Activated T-cell treated with anti-CD3 and anti-CD28 coated beads, Interleukin-2, amount 50 U/mL, for 4 hours (primary cell): Measurements from ENCODE around the gene TTLL11. TPM values are rescaled to one million over a fixed set of nuclear protein-coding genes. Genes with fewer than 3 reads are reported as not detected.
A peak's percentile ranks its signal among the peaks of the same experiment; 100 is the strongest.
"Not testable (repeated sequence)": the region's sequence is repeated elsewhere in the genome, so short reads cannot be mapped to it uniquely, and the experiment has no call there.

ENCODE experiments used
- ATAC-seq, 2 donors: fragments of 200-7000 bp; cut with Tn5 transposase; one replicate each; pipeline ENCODE4 v1.10.0; 2021
- DNase-seq: peaks from one replicate; pipeline ENCODE4 v3.0.0-alpha.2; 2020
- H3K27me3 Mint-ChIP-seq: one replicate; pipeline ENCODE4 v1.8.0; 2021; ENCODE audit warnings: low read depth, mixed read lengths
- H3K36me3 Mint-ChIP-seq: one replicate; pipeline ENCODE4 v1.8.0; 2022; ENCODE audit warnings: mixed read lengths; ENCODE audit not compliant: insufficient read depth
- H3K4me1 Mint-ChIP-seq: one replicate; pipeline ENCODE4 v1.8.0; 2021; ENCODE audit warnings: low read depth, mixed read lengths
- H3K4me3 Mint-ChIP-seq: one replicate; pipeline ENCODE4 v1.8.0; 2021; ENCODE audit warnings: mild to moderate bottlenecking, moderate library complexity, mixed read lengths
- H3K9me3 Mint-ChIP-seq: one replicate; pipeline ENCODE4 v1.8.0; 2021; ENCODE audit warnings: mixed read lengths
- total RNA-seq, 3 donors: library from RNA; stranded (reverse); gene quantifications; one replicate each; pipeline ENCODE4 v1.2.1, GENCODE V29; 2021

TTLL11 gene
- total RNA-seq, 3 donors from 2014 or later: 4.2 to 5.1 (median 4.7) TPM

- no peaks in the 10 kb centered on the region for H3K4me1 Mint-ChIP-seq
- ATAC-seq (no peak), DNase-seq (no peak)
- H3K4me3 Mint-ChIP-seq: no peak overlapping the region
- H3K9me3 Mint-ChIP-seq: peaks cover 12% of the 10 kb centered on the region
- H3K36me3 Mint-ChIP-seq: no peaks in the 10 kb centered on the region
- H3K27me3 Mint-ChIP-seq: no peaks in the 10 kb centered on the region
These were observed 284.3 kb downstream of the TTLL11 start for GRCh38 chr9:121808781-121809180.

DNA sequence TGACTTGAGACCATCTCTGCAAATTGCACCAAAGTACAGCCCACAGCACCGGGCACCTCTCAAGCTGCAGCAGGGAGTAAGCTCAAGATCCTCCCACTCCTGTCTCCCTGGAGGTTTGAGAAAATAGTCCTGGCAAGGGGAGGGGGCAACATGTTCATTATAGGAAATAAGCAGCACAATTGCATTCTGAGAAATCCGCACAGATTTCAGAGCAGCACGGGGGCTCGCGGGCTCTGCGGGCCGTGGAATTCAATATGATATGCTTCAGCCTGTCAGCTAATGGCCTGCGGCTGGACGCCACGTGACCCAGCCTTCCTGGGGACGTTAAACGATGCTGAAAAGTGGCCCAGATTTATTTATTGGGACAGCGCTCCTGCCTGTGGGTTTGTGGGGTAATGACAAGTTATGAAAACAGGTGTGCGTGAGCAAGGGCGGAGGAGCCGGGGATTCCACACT, 285.3 kb downstream of the TTLL11 start:
- DNase-seq (no peak), ATAC-seq (no peak)
- no peaks in the 10 kb centered on the region for H3K36me3 Mint-ChIP-seq
- H3K4me1 Mint-ChIP-seq: no peaks in the 10 kb centered on the region
- peaks cover 3% of the 10 kb centered on the region for H3K27me3 Mint-ChIP-seq
- H3K9me3 Mint-ChIP-seq: peaks cover 12% of the 10 kb centered on the region
- no peak overlapping the region for H3K4me3 Mint-ChIP-seq

DNA sequence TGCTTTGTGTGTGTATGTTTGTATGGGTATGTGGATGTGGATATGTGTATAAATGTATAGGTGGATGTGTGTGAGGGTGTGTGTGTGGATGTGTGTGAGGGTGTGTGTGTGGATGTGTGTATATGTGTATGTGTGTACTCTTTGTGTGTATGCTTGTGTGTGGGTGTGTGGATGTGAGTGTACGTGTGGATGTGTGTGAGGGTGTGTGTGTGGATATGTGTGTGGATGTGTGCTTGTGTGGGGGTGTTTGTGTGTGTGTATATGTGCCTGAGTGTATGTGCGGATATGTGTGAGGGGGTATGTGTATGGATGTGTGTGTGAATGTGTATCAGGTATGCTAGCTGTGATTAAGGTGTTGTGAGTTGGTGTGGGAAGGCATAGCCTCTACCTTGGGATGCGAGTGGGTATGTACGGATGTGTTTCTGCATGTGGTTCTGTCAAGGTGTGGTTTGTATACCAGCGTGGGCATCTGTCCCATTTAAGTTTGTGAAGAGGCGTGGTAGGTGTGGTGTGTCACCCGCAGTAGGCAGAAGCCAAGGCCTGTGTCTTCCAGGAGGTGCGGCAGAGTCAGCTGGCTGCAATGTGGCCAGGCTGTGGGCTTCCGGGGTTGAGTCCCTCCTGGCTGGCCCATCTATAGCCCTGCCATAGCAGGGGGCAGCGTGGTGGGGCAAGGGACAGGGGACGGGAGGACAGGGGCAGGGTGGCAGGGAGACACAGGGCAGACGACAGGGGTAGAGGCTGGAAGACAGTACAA, 285.9 kb downstream of the TTLL11 start:
- Mint-ChIP-seq H3K9me3 (peaks cover 12% of the 10 kb centered on the region), H3K36me3 (no peaks in the 10 kb centered on the region), H3K4me3 (no peak overlapping the region), H3K4me1 (no peaks in the 10 kb centered on the region), H3K27me3 (peaks cover 3% of the 10 kb centered on the region)
- no peak for DNase-seq
- peak in 1 of 2 donors; percentile 14 for ATAC-seq

- H3K4me3 Mint-ChIP-seq: no peak overlapping the region
- no peaks in the 10 kb centered on the region for H3K36me3 Mint-ChIP-seq
- ATAC-seq: no peak
- H3K9me3 Mint-ChIP-seq: peaks cover 12% of the 10 kb centered on the region
- peaks cover 7% of the 10 kb centered on the region for H3K27me3 Mint-ChIP-seq
- H3K4me1 Mint-ChIP-seq: no peaks in the 10 kb centered on the region
- no peak for DNase-seq
These were observed 290.4 kb downstream of the TTLL11 start for GRCh38 chr9:121802753-121803152.

GRCh38 chr9:121801579-121801978, 291.5 kb downstream of the TTLL11 start:
- Mint-ChIP-seq H3K4me1 (no peaks in the 10 kb centered on the region), H3K36me3 (no peaks in the 10 kb centered on the region), H3K9me3 (peaks cover 12% of the 10 kb centered on the region), H3K4me3 (no peak overlapping the region), H3K27me3 (peaks cover 7% of the 10 kb centered on the region)
- DNase-seq (no peak), ATAC-seq (no peak)

DNA sequence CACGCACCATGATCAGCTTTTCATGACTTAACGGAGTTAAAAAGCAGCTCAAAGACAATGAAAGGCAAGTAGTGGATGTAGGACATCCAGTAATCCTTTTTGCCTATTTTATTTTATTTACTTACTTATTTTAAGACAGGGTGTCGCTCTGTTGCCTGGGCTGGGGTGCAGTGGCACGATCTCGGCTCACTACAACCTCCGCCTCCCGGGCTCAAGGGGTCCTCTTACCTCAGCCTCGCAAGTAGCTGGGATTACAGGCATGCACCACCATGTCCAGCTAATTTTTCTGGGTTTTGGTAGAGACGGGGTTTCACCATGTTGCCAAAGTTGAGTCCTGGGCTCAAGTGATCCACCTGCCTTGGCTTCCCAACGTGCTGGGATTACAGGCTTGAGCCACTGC, 292.7 kb downstream of the TTLL11 start:
- Mint-ChIP-seq H3K4me1 (no peaks in the 10 kb centered on the region), H3K36me3 (no peaks in the 10 kb centered on the region), H3K4me3 (no peak overlapping the region), H3K9me3 (peaks cover 12% of the 10 kb centered on the region), H3K27me3 (peaks cover 7% of the 10 kb centered on the region)
- ATAC-seq (no peak), DNase-seq (no peak)

- Mint-ChIP-seq H3K4me3 (no peak overlapping the region), H3K27me3 (peaks cover 7% of the 10 kb centered on the region), H3K36me3 (no peaks in the 10 kb centered on the region), H3K4me1 (no peaks in the 10 kb centered on the region), H3K9me3 (peaks cover under 1% of the 10 kb centered on the region)
- DNase-seq (no peak), ATAC-seq (no peak)
These were observed 294.2 kb downstream of the TTLL11 start for GRCh38 chr9:121798941-121799340.

DNA sequence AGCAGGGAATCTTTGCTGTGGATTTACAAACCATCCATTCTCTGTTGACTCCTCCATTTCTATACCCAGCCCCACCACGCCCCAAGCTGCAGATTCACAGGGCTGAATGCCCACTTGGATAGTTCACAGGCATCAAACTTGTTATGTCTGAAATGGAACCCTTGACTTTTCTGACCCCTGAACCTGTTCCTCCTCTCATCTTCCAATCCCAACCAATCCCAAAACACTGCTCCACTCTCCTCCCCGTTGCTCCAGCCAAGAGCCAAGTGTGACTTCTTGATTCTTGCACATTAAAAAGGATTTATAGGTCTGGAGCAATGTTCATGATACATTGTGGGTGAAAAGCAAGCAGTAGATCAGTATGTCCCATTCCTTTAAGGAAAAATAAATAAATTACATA, 296.0 kb downstream of the TTLL11 start:
- no peaks in the 10 kb centered on the region for H3K9me3 Mint-ChIP-seq
- H3K36me3 Mint-ChIP-seq: no peaks in the 10 kb centered on the region
- DNase-seq (no peak), ATAC-seq (no peak)
- no peaks in the 10 kb centered on the region for H3K4me1 Mint-ChIP-seq
- H3K27me3 Mint-ChIP-seq: peaks cover 5% of the 10 kb centered on the region
- H3K4me3 Mint-ChIP-seq: no peak overlapping the region

DNA sequence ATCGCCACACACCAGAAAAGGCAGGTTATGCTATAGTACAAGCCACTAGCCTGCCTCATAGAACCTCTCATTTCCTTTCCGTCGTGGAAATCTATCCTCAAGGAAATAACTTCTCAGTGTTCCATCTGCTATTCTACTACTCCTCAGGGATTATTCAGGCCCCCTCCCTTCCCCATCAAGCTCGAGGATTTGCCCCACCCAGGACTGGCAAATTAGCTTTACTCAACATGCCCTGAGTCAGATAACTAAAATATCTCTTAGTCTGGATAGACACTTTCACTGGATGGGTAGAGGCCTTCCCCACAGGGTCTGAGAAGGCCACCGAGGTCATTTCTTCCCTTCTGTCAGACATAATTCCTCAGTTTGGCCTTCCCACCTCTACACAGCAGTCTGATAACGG, 298.8 kb downstream of the TTLL11 start:
- H3K27me3 Mint-ChIP-seq, H3K4me3 Mint-ChIP-seq, DNase-seq, H3K36me3 Mint-ChIP-seq, H3K4me1 Mint-ChIP-seq, ATAC-seq, H3K9me3 Mint-ChIP-seq: not testable (repeated sequence)

GRCh38 chr9:121792476-121792875, 300.6 kb downstream of the TTLL11 start:
- H3K4me3 Mint-ChIP-seq, ATAC-seq, DNase-seq, H3K27me3 Mint-ChIP-seq, H3K36me3 Mint-ChIP-seq, H3K4me1 Mint-ChIP-seq, H3K9me3 Mint-ChIP-seq: not testable (repeated sequence)

GRCh38 chr9:121790841-121791240, 302.3 kb downstream of the TTLL11 start:
- no peaks in the 10 kb centered on the region for H3K4me1 Mint-ChIP-seq
- no peaks in the 10 kb centered on the region for H3K9me3 Mint-ChIP-seq
- H3K36me3 Mint-ChIP-seq: no peaks in the 10 kb centered on the region
- no peak overlapping the region for H3K4me3 Mint-ChIP-seq
- peaks cover 8% of the 10 kb centered on the region for H3K27me3 Mint-ChIP-seq
- no peak for ATAC-seq
- DNase-seq: no peak

DNA sequence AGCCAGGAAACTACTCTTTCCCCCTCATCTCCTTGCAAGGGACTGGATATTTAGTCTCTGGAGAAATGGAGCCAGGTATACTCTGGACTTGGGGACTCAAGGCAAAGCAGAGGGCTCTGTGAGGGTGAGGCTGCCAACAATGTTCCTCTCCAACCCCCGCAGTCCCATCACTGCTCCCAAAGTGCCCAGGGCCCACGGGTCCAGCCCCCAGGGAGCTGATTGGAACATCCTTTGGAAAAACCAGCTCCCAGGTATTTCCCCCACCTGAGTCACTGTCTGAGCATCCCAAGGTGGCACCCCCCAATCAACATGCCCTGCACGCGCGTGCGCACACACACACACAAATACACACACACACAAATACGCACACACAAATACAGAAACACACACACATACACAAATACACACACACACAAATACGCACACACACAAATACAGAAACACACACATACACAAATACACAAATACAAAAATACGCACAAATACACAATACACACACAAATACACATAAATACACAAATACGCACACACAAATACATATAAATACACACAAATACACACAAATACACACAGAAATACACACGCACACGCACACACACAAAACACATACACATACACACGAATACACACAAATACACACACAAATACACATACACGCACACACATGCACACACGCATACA, 304.3 kb downstream of the TTLL11 start:
- no peak for ATAC-seq

GRCh38 chr9:121786998-121787422, 306.1 kb downstream of the TTLL11 start:
- H3K9me3 Mint-ChIP-seq: no peaks in the 10 kb centered on the region
- no peak overlapping the region for H3K4me3 Mint-ChIP-seq
- no peaks in the 10 kb centered on the region for H3K36me3 Mint-ChIP-seq
- peaks cover 6% of the 10 kb centered on the region for H3K4me1 Mint-ChIP-seq
- ATAC-seq (no peak), DNase-seq (no peak)
- H3K27me3 Mint-ChIP-seq: peaks cover 10% of the 10 kb centered on the region

More for the DNA sequence above, 304.3 kb downstream of the TTLL11 start:
- no peak for DNase-seq
- H3K9me3 Mint-ChIP-seq: no peaks in the 10 kb centered on the region
- no peaks in the 10 kb centered on the region for H3K36me3 Mint-ChIP-seq
- peaks cover 8% of the 10 kb centered on the region for H3K27me3 Mint-ChIP-seq
- peaks cover 3% of the 10 kb centered on the region for H3K4me1 Mint-ChIP-seq
- no peak overlapping the region for H3K4me3 Mint-ChIP-seq

- H3K4me3 Mint-ChIP-seq: no peak overlapping the region
- H3K27me3 Mint-ChIP-seq: peaks cover 12% of the 10 kb centered on the region
- peaks cover 6% of the 10 kb centered on the region for H3K4me1 Mint-ChIP-seq
- no peaks in the 10 kb centered on the region for H3K36me3 Mint-ChIP-seq
- no peak for DNase-seq
- no peak for ATAC-seq
- H3K9me3 Mint-ChIP-seq: no peaks in the 10 kb centered on the region
These were observed 306.6 kb downstream of the TTLL11 start for GRCh38 chr9:121786543-121786948.
